GM21526 (cell line): ENCODE data around the gene TNK2.
"Not testable (repeated sequence)": the region's sequence is repeated elsewhere in the genome, so short reads cannot be mapped to it uniquely, and the experiment has no call there.

Experiments used
- ATAC-seq: cut with Tn5 transposase; IDR thresholded peaks from one replicate; pipeline ENCODE4 v1.9.1; 2021; ENCODE audit warnings: moderate library complexity; ENCODE audit not compliant: unreplicated experiment, low FRiP score

TNK2 gene

GRCh38 chr3:195918176-195918575, 9.8 kb upstream of the TNK2 start:
- ATAC-seq = no peak

DNA sequence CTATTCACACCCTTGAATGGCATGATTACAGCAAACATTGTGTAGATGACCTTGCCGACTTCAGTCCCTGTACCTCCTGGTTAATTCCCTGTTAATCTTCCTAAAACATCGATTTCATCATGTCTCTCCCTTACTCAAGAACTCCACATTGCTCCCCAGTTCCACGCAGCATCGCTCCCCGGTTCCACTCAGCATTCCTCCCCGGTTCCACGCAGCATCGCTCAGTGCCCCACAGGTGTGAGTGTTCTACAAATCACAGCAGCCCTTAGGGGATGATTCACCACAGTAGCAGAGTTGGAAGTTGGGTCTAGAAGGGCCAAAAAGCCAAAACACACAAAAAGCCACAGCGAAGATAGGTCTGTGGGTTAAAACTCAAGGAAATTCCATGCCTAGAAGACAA, 8.6 kb upstream of the TNK2 start:
- no peak for ATAC-seq

GRCh38 chr3:195916291-195916690, 7.9 kb upstream of the TNK2 start:
- ATAC-seq = no peak

DNA sequence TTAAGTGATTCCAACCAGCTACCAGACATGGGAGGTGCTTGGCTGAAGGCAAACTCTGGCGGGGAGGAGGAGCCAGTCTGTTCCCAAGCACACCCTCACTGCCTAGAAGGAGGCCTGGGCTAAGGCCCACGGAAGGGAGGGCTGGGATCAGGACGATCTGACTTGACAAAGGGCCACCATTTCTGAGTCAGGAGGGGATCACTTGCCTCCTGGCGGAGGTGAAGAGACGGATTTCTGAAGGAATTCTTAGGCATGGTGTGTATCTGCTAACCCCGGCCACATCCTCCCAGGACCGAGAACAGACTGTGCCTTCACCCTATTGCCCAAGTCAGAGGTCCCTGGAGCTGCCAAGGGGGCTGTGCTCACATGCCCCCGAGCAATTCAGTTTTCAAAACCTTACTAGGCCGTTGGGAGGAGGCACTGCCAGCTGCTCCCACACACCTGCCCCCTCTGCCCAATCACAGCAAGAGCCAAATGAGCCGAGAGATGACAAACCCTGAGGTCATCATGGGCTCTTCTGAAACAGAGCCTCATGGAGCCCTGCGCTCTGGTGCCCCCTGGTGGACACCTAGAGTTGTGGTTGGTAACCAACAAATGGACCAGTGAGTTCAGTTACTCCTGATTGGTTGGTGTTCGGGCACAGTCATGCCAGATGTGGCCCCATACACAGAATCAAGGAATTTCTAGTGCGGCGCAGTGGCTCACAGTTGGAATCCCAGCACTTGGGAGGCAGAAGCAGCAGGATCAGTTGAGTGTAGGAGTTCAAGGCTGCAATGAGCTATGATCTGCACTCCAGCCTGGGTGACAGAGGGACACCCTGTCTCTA, 6.5 kb upstream of the TNK2 start:
- peak; percentile 85 for ATAC-seq

GRCh38 chr3:195914146-195914545, 5.8 kb upstream of the TNK2 start:
- ATAC-seq = not testable (repeated sequence)

DNA sequence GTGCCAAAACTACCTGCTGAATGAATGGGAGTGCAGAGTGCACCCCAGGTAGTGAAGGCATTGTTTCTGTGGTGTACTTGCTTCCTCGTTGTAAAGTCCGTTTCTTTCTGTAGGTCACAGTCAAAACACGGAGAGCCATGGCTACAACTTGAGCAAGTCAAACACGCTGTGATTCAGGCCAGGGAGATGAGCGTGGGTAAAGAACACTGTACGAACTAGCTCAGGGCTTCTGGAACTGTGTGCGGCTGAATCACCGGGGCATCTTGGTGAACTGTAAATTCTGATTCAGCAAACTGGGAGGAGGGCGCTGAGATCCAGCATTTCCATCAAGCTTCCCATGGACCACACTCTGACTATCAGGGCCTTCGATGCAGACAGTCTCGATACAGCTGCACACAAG, 5.0 kb upstream of the TNK2 start:
- no peak for ATAC-seq

DNA sequence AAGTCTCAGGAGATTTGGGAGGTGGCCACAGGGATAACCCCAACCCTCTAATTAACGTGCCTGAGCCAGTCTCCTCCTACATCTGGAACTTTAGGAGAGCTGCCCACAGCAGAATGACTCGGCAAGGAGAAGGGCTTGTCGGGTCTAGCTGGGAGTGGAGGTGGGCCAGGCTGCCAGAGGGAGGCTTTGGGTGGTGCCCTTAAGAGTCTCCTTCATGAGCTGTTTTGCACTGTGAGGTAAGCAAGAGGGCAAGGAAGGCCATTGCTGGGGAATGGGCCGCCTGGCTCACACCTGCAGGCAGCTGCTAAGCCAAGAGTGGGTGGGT, 3.6 kb upstream of the TNK2 start:
- no peak for ATAC-seq

DNA sequence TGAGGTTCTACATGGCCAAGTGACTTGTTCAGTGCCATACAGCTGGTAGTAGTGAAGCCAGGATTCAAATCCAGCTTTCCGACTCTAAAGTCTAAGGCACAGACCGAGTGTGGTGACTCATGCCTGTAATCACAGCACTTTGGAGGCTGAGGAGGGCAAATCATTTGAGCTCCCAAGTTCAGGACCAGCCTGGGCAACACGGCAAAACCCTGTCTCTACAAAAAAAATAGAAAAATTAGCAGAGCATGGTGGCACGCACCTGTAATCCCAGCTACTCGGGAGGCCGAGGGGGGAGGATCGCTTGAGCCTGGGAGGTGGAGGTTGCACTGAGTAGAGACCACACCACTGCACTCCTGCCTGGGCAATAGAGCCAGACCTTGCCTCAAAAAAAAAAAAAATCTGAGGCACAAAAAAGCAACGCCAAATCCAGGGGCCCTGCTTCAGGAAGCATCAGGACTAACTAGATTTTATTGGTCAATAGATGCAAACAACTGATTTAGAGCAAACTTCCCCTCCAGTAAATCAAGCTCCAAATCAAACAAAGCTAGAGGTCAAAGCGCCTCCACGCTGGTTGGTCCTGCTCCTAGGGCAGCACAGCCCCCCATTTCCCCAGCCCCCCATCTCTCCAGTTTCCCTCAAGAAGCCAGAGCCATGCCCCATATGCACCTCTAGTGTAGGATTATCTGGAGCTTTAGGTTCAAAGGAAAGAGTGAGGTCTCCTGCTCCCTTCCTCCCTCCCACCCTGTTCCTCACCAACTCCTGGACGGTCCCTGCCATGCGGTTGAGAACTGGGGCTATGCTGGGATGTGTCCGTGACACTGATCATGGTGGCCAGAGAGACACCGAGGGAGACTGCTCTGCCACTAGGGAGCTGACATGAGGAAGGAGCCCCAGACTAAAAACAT, 2.9 kb upstream of the TNK2 start:
- no peak for ATAC-seq

- ATAC-seq = no peak
These were observed 2.1 kb upstream of the TNK2 start for GRCh38 chr3:195910499-195910845.

DNA sequence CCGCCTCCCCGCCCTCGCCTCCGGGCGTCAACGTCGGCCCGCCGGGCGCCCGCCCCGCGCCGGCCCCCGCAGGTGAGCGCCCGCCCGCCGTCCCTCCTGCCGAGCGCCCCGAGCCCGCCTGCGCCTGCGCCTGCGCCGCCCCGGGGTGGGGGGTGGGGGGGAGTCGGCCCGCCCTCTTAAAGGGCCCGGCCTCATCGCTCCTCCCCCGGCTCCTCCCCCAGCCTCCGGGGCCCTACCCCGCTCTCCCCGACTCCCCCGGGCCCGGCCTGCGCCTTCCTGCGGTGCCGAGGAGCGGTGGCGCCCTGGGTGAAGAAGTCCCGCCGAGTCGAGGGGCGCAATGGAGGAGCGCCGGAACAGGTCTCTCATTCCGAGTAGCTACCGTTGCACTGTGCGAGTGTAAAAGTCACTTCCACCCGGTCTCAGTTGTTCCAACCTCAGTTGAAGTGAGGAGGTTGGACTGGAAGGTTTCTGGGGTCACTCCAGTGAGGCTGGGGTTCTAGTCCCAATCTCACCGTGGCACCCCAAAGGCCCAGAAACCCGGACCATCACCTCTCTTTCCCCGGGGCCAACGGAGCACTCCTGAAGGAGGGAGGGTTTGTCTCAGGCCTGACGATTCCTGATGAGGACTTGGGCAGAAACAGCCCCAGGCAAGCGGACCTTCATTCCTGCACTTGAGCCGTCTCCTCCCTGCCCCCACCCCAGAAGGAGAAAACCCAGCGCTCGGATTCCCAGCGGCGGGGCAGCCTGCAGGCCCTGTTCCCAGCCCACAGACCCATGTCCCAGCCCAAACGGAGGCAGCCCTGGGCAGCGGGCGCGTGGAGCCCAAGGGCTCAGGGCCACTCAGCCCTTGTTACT, 1.5 kb upstream of the TNK2 start:
- ATAC-seq = peak; percentile 36

- peak; percentile 22 for ATAC-seq
These were observed 587 bp upstream of the TNK2 start for GRCh38 chr3:195908694-195909581.

DNA sequence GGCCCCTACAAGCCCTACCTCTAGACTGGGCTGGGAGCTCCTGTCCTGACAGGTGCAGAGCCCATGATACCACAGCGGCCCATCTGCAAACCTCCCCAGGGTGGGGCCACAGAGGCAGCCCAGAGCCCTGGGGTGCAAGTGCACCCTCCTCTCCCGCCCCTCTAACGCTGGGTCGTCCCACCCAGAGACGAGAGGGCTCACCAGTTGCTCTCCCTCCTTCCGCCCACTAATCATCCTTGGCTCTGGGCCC, 742 bp downstream of the TNK2 start:
- no peak for ATAC-seq

- no peak for ATAC-seq
These were observed 1.3 kb downstream of the TNK2 start for GRCh38 chr3:195906865-195907683.

- ATAC-seq = no peak
These were observed 2.1 kb downstream of the TNK2 start for GRCh38 chr3:195905970-195906864.

GRCh38 chr3:195904368-195904767, 4.0 kb downstream of the TNK2 start:
- no peak for ATAC-seq

DNA sequence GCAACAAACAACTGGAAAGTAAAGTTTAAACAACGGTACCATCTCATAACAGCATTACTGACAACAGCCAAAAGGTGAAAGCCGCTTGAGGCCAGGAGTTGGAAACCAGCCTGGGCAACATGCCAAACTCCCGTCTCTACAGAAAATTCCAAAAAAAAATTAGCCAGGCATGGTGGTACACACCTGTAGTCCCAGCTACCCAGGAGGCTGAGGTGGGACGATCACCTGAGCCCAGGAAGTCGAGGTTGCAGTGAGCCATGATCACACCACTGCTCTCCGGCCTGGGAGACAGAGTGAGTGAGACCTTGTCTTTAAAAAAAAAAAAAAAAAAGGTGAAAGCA, 4.4 kb downstream of the TNK2 start:
- ATAC-seq = no peak

- ATAC-seq = not testable (repeated sequence)
These were observed 5.7 kb downstream of the TNK2 start for GRCh38 chr3:195902634-195903033.

- ATAC-seq = not testable (repeated sequence)
These were observed 6.3 kb downstream of the TNK2 start for GRCh38 chr3:195901836-195902585.
